ENCODE results near the gene OR2A12. TPM values are rescaled to one million over a fixed set of nuclear protein-coding genes. Genes with fewer than 3 reads are reported as not detected.

The OR2A12 gene
- total RNA-seq, 4 donors from 2014 or later, result not detected

- Histone ChIP-seq H3K4me1 (no peaks in the 10 kb centered on the region), H3K27me3 (no peaks in the 10 kb centered on the region), H3K9me3 (no peaks in the 10 kb centered on the region), H3K36me3 (no peaks in the 10 kb centered on the region), H3K4me3 (no peak overlapping the region), H3K27ac (no peak overlapping the region)
- DNase-seq (no peak), ATAC-seq (no peak)
- intact Hi-C loops (cut with DNase I; ENCODE audit: low total_unique reads), result no loop called here
- TF ChIP-seq POLR2A (IDR thresholded peaks at IDR 0.05) (no peak), CTCF (IDR thresholded peaks at IDR 0.05 in 4 of 5, conservative IDR thresholded peaks at IDR 0.05 in 1 of 5) (no peak)
- in situ Hi-C loops (cut with MboI; ENCODE audit: low sequenced_read_pairs in 4 of 4), result no loop called here
Measured at GRCh38 chr7:144144426-144144825, 58.3 kb downstream of the OR2A12 start.

- no peak overlapping the region for H3K27ac ChIP-seq
- ATAC-seq (no peak), DNase-seq (no peak)
- H3K9me3 ChIP-seq, result no peaks in the 10 kb centered on the region
- TF ChIP-seq POLR2A (IDR thresholded peaks at IDR 0.05) (no peak), CTCF (IDR thresholded peaks at IDR 0.05 in 4 of 5, conservative IDR thresholded peaks at IDR 0.05 in 1 of 5) (no peak)
- H3K27me3 ChIP-seq, result no peaks in the 10 kb centered on the region
- no peaks in the 10 kb centered on the region for H3K36me3 ChIP-seq
- no peaks in the 10 kb centered on the region for H3K4me1 ChIP-seq
- in situ Hi-C loops (cut with MboI; ENCODE audit: low sequenced_read_pairs in 4 of 4) (no loop called here), intact Hi-C loops (cut with DNase I; ENCODE audit: low total_unique reads) (no loop called here)
- no peak overlapping the region for H3K4me3 ChIP-seq
Measured at GRCh38 chr7:144148224-144148827, 62.2 kb downstream of the OR2A12 start.

Other genes with a start within 250 kb of the OR2A12 start
- 10 to 100 TPM; 31.4 to 43.0 (median 32.9) TPM for gene TCAF1, start 184.1 kb upstream of the OR2A12 start, total RNA-seq
- gene OR2F2, start 151.0 kb upstream of the OR2A12 start, total RNA-seq, result not detected
- gene OR2F1, start 131.4 kb upstream of the OR2A12 start, total RNA-seq, result not detected
- gene OR6B1, start 86.0 kb upstream of the OR2A12 start, total RNA-seq, result not detected
- not detected for gene OR2A5, start 37.3 kb upstream of the OR2A12 start, total RNA-seq
- gene OR2A25, start 16.5 kb upstream of the OR2A12 start, total RNA-seq, result not detected
- gene OR2A2, start 23.3 kb downstream of the OR2A12 start, total RNA-seq, result not detected
- gene OR2A14, start 36.9 kb downstream of the OR2A12 start, total RNA-seq, result not detected
- not detected for gene CTAGE4, start 97.2 kb downstream of the OR2A12 start, total RNA-seq
- under 1 TPM in 3 of 4 donors, not detected in 1; 0.15 to 0.76 (median 0.18) TPM for gene ARHGEF35, start 109.6 kb downstream of the OR2A12 start, total RNA-seq
- gene OR2A42, start 153.3 kb downstream of the OR2A12 start, total RNA-seq, result under 1 TPM in 1 of 4 donors, not detected in 3; 0.33 TPM
- under 1 TPM in 2 of 4 donors, not detected in 2; 0.17 to 0.75 TPM for gene OR2A7, start 178.5 kb downstream of the OR2A12 start, total RNA-seq
- under 1 TPM in 1 of 4 donors, not detected in 3; 0.10 TPM for gene CTAGE8, start 183.0 kb downstream of the OR2A12 start, total RNA-seq
- gene OR2A1, start 226.1 kb downstream of the OR2A12 start, total RNA-seq, result under 1 TPM in 1 of 4 donors, not detected in 3; 0.35 TPM